Stimulated activated CD8-positive, alpha-beta memory T cell treated with anti-CD3 and anti-CD28 coated beads, Interleukin-7, amount 100 ng/mL, for 24 hours (primary cell): ENCODE data around the gene KRT75.
"Not testable (repeated sequence)": the region's sequence is repeated elsewhere in the genome, so short reads cannot be mapped to it uniquely, and the experiment has no call there.

Experiments used
- DNase-seq: peaks from one replicate; pipeline ENCODE4 v3.0.0-alpha.2; 2020; ENCODE audit warnings: low read depth

The KRT75 gene

GRCh38 chr12:52415870-52416750 is 18.1 kb downstream of the KRT75 start:
- DNase-seq, result no peak

GRCh38 chr12:52414936-52415335 is 19.2 kb downstream of the KRT75 start:
- no peak for DNase-seq

- DNase-seq, result no peak
Measured at GRCh38 chr12:52413782-52414345, 20.3 kb downstream of the KRT75 start.

- no peak for DNase-seq
Measured at GRCh38 chr12:52413202-52413601, 21.0 kb downstream of the KRT75 start.

- DNase-seq, result no peak
Measured at GRCh38 chr12:52411815-52412214, 22.4 kb downstream of the KRT75 start.

- not testable (repeated sequence) for DNase-seq
Measured at GRCh38 chr12:52410589-52411248, 23.5 kb downstream of the KRT75 start.

GRCh38 chr12:52407918-52408317 is 26.3 kb downstream of the KRT75 start:
- DNase-seq, result no peak

GRCh38 chr12:52405922-52406385 is 28.2 kb downstream of the KRT75 start, which contains the start of gene KRT82:
Gene KRT82 (minus strand): TSS chr12:52406335. CDS start chr12:52406277, 58 bp downstream.
- no peak for DNase-seq

GRCh38 chr12:52404951-52405350 is 29.2 kb downstream of the KRT75 start:
- DNase-seq, result no peak

GRCh38 chr12:52403561-52403960 is 30.6 kb downstream of the KRT75 start:
- DNase-seq, result no peak

GRCh38 chr12:52402873-52403540 is 31.2 kb downstream of the KRT75 start:
- DNase-seq, result no peak

- no peak for DNase-seq
Measured at GRCh38 chr12:52402377-52402776, 31.8 kb downstream of the KRT75 start.

- DNase-seq, result no peak
Measured at GRCh38 chr12:52401926-52402325, 32.2 kb downstream of the KRT75 start.

- no peak for DNase-seq
Measured at GRCh38 chr12:52401526-52401925, 32.6 kb downstream of the KRT75 start.

- no peak for DNase-seq
Measured at GRCh38 chr12:52400906-52401305, 33.3 kb downstream of the KRT75 start.

- no peak for DNase-seq
Measured at GRCh38 chr12:52399756-52400155, 34.4 kb downstream of the KRT75 start.

- DNase-seq, result no peak
Measured at GRCh38 chr12:52398176-52398575, 36.0 kb downstream of the KRT75 start.

GRCh38 chr12:52396656-52397055 is 37.5 kb downstream of the KRT75 start:
- DNase-seq, result no peak

- DNase-seq, result no peak
Measured at GRCh38 chr12:52395761-52396434, 38.3 kb downstream of the KRT75 start.

- no peak for DNase-seq
Measured at GRCh38 chr12:52394836-52395405, 39.2 kb downstream of the KRT75 start.

GRCh38 chr12:52392465-52393007 is 41.6 kb downstream of the KRT75 start:
- no peak for DNase-seq
